ENCODE results near the gene WHRN. TPM values are rescaled to one million over a fixed set of nuclear protein-coding genes. Genes with fewer than 3 reads are reported as not detected.

The WHRN gene
- total RNA-seq, 1 donor from 2014 or later = 3.2 TPM

GRCh38 chr9:114386361-114386885 lies 118.8 kb downstream of the WHRN start:
- H3K4me3 Mint-ChIP-seq (ENCODE audit: unreplicated experiment) = peak overlapping the region; percentile 55
- TF ChIP-seq, protein P1, sequence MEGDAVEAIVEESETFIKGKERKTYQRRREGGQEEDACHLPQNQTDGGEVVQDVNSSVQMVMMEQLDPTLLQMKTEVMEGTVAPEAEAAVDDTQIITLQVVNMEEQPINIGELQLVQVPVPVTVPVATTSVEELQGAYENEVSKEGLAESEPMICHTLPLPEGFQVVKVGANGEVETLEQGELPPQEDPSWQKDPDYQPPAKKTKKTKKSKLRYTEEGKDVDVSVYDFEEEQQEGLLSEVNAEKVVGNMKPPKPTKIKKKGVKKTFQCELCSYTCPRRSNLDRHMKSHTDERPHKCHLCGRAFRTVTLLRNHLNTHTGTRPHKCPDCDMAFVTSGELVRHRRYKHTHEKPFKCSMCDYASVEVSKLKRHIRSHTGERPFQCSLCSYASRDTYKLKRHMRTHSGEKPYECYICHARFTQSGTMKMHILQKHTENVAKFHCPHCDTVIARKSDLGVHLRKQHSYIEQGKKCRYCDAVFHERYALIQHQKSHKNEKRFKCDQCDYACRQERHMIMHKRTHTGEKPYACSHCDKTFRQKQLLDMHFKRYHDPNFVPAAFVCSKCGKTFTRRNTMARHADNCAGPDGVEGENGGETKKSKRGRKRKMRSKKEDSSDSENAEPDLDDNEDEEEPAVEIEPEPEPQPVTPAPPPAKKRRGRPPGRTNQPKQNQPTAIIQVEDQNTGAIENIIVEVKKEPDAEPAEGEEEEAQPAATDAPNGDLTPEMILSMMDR (IDR thresholded peaks at IDR 0.05; ENCODE audit: partially characterized antibody, unreplicated experiment) = no peak
- H3K27ac Mint-ChIP-seq (ENCODE audit: unreplicated experiment) = peak overlapping the region; percentile 48
- peaks cover 1% of the 10 kb centered on the region for H3K27me3 Mint-ChIP-seq (ENCODE audit: unreplicated experiment)
- H3K36me3 Mint-ChIP-seq (ENCODE audit: unreplicated experiment) = no peaks in the 10 kb centered on the region
- no peak for DNase-seq
- H3K4me1 Mint-ChIP-seq (ENCODE audit: low read depth, unreplicated experiment) = peaks cover 44% of the 10 kb centered on the region
- peaks cover 3% of the 10 kb centered on the region for H3K9me3 Mint-ChIP-seq (ENCODE audit: unreplicated experiment)

DNA sequence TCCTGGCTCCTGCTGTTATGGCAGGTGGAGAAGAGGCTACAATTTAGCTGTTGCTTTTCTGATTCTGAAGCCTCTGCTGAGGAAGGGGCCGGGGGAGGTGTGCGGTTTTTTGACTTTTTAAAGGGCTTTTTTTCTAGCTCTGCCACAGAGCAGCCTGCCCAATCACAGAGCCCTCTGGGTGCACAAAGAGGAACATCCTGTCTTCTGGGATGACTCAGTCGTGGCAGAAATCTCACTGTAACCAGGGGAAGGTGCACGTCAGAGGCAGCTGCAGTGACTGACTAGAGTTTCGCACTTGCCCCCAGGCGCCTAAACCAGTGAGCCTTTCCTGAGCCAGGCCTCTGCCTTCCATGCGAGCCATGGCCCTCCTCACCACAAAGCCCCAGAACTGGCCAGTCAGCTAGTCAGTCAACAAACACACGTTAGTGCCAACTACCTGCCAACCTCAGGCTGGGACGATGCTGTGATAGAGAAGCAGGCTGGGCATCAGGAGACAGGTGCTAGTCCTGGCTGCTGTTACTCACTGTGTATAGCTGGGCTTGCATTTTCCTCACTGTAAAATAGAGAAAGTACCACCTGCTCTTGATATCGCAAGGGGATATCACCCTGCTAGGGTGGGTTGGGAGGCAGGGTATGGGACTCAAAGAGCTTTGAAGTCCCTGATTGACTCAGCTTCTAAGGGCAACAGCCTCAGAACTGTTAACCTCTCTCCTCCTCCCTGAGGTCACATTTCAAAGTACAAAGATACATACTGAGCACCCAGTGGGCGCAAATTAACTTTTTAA lies 119.7 kb downstream of the WHRN start:
- no peak for DNase-seq
- Mint-ChIP-seq H3K36me3 (ENCODE audit: unreplicated experiment) (no peaks in the 10 kb centered on the region), H3K27me3 (ENCODE audit: unreplicated experiment) (peaks cover 1% of the 10 kb centered on the region), H3K4me1 (ENCODE audit: low read depth, unreplicated experiment) (peaks cover 42% of the 10 kb centered on the region), H3K27ac (ENCODE audit: unreplicated experiment) (peak overlapping the region; percentile 33), H3K9me3 (ENCODE audit: unreplicated experiment) (peaks cover 3% of the 10 kb centered on the region), H3K4me3 (ENCODE audit: unreplicated experiment) (no peak overlapping the region)
- TF ChIP-seq, protein P1 (IDR thresholded peaks at IDR 0.05; ENCODE audit: partially characterized antibody, unreplicated experiment) = no peak

DNA sequence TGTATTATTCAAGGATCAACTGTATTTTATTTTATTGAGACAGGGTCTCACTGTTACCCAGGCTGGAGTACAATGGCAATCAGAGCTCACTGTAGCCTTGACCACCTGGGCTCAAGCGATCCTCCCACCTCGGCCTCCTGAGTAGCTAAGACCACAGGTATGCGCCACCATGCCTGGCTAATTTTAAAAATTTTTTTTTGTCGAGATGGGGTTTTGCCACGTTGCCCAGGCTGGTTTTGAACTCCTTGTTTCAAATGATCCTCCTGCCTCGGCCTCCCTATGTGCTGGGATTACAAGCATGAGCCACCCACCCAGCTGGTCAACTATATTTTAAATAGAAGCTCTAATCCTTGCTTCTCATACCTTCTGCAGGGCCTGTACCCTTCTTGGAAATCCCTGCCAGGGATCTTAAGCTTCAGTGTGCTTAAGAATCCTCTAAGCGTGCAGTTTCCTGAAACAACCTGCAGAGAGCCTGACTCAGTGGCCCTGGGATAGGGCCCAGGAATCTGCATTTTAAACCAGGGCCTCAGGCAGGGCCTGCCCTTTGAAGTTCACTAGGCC lies 120.4 kb downstream of the WHRN start:
- Mint-ChIP-seq H3K27ac (ENCODE audit: unreplicated experiment) (no peak overlapping the region), H3K4me1 (ENCODE audit: low read depth, unreplicated experiment) (peaks cover 37% of the 10 kb centered on the region)
- TF ChIP-seq, protein P1 (IDR thresholded peaks at IDR 0.05; ENCODE audit: partially characterized antibody, unreplicated experiment) = no peak

DNA sequence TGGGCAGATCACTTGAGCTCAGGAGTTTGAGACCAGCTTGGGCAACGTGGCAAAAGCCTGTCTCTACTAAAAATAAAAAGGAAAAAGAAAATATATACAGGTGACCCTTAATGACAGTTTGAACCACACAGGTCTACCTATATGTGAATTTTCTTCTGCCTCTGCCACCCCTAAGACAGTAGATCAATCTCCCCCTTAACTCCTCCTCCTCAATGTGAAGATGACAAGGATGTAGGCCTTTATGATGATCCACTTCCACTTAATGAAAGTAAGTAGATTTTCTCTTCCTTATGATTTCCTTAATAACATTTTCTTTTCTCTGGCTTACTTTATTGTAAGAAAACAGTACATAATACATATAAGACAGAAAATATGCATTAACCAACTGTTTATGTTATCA lies 120.9 kb downstream of the WHRN start:
- Mint-ChIP-seq H3K27me3 (ENCODE audit: unreplicated experiment) (peaks cover 1% of the 10 kb centered on the region), H3K9me3 (ENCODE audit: unreplicated experiment) (peaks cover 3% of the 10 kb centered on the region), H3K36me3 (ENCODE audit: unreplicated experiment) (no peaks in the 10 kb centered on the region), H3K4me3 (ENCODE audit: unreplicated experiment) (no peak overlapping the region), H3K4me1 (ENCODE audit: low read depth, unreplicated experiment) (peaks cover 37% of the 10 kb centered on the region), H3K27ac (ENCODE audit: unreplicated experiment) (no peak overlapping the region)
- no peak for DNase-seq
- TF ChIP-seq, protein P1 (IDR thresholded peaks at IDR 0.05; ENCODE audit: partially characterized antibody, unreplicated experiment) = no peak

More for the DNA sequence above, 120.4 kb downstream of the WHRN start:
- Mint-ChIP-seq H3K27me3 (ENCODE audit: unreplicated experiment) (peaks cover 1% of the 10 kb centered on the region), H3K4me3 (ENCODE audit: unreplicated experiment) (no peak overlapping the region), H3K9me3 (ENCODE audit: unreplicated experiment) (peaks cover 3% of the 10 kb centered on the region), H3K36me3 (ENCODE audit: unreplicated experiment) (no peaks in the 10 kb centered on the region)
- no peak for DNase-seq
